Amniotic stem cell (primary cell): ENCODE measurements around the gene ZNF329.

ENCODE experiments used
- DNase-seq: peaks from one replicate; lab custom pipeline; 2025; lab: John Stamatoyannopoulos, UW

Gene ZNF329

DNA sequence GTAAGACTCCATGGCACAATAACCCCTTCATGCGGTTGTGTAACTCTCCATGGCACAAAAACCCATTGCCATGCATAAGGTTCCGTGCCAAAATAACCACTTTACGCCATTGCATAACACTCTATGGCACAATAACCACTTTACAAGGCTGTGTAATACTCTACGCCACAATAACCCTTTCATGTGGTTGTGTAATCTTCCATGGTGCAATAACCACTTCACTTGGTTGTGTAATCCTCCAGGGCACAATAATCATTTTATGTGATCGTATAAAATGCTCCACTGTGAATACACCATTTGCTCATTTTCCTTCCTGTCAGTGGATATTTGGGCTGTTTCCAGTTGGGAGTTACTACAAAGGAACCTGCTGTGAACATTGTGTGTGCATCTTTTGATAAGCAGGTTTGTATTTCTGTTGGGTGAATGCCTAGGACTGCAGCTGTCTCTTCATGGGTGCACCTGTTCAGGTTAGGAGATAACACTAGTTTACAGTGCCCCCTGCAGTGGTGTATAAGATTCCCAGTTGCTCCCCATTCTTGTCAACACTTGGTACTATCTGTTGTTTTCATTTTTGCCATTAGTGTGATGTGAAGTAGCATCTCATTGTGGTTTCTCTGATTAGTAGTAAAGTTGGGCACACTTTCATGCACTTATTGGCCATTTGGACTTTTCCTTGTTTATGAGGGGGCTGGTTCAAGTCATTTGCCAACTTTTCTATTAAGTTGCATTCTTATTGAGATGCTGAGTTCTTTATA lies 31.4 kb downstream of the ZNF329 start:
- DNase-seq = no peak

GRCh38 chr19:58117841-58118575 lies 32.6 kb downstream of the ZNF329 start:
- no peak for DNase-seq

DNA sequence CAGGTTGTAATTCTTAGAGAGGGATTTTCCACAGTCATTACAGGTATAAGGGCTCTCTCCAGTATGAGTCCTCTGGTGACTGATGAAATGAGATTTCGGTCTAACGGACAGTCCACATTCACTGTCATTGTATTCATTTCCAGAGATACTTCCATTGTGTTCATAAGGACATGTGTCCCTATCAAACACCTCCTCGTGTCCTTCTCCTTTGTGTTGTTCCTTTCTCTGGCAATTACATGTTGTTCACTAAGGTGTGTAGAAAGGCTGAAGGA lies 42.1 kb downstream of the ZNF329 start:
- no peak for DNase-seq

GRCh38 chr19:58107778-58108545 lies 42.6 kb downstream of the ZNF329 start:
- DNase-seq = no peak

DNA sequence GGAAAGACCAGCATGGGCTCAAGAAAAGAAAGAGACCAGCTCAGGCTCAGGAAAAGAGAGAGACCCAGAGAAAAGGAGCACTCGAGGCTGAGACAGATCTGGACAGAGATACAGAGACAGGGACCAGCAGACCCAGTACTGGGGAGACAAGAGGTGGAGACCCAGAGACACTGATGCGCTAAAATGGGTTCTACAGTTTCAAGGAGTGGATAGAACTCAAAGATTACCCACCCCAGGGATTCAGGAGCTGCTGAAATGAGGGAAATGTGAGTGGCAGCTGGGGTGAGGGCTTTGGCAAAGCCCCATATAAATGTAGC lies 51.9 kb downstream of the ZNF329 start:
- no peak for DNase-seq

GRCh38 chr19:58097781-58098681 lies 52.6 kb downstream of the ZNF329 start, which contains the start of gene ZSCAN18:
TSS of gene ZSCAN18 (minus strand) at chr19:58098231. CDS start at chr19:58090267, 7,964 bp downstream.
- DNase-seq = peak; percentile 83

GRCh38 chr19:58097349-58097748 lies 53.2 kb downstream of the ZNF329 start:
- DNase-seq = no peak

- DNase-seq = no peak
Observed at GRCh38 chr19:58096884-58097283, 53.7 kb downstream of the ZNF329 start.

GRCh38 chr19:58095328-58095727 lies 55.3 kb downstream of the ZNF329 start:
- no peak for DNase-seq

DNA sequence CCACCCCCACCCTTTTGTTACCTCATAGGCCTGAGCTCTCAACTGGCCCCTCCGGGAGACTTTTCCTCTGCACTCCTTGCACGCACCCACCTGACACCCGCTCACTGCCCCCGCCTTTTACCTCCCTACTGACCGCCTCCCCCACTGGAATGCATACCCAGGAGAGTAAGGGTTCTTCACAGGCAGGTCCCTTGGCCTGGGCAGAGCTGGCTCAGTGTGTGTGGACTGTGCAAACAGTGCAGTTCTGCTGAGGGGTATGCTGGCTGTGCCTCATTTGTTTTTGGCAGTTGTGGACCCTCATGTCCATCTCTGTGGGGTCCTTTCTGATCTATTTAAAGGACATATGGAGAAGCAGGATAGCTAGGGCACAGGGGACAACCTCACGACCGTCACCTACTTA lies 57.5 kb downstream of the ZNF329 start:
- no peak for DNase-seq

DNA sequence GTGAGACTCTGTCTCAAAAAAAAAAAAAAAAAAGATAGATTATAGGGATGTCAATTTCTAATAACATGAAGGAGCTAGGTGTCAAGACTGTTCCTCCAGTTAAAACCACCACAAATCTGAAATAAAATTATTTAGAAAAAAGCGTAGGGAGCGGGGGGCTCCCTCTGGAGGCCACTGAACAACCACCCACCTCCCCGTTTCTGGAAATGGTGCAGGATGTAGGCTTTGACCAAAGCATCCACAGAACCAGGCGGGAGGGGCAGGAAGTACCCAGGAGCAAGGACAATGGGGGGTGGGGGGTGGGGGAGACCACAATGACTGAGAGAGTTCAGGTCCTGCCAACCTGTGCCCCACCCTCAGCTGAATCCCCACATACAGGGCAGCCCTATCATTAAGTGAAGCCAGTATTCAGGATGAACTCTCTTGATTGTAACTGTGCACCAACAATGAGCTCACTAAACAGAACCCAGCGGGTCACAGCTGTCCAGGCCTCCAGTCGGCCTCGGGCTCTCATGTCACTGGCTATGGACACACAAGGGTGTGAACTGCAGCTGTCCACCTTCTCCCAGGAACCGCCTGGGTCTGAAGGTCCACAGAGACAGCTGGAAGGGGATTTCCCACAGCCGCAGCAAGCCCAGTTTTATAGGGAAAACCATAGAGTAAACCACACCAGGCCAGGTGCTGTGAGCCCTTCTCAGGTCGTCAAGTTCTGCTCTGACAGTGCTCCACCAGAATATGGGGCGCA lies 59.2 kb downstream of the ZNF329 start:
- no peak for DNase-seq

GRCh38 chr19:58089846-58090245 lies 60.7 kb downstream of the ZNF329 start:
- no peak for DNase-seq

GRCh38 chr19:58088521-58089052 lies 62.0 kb downstream of the ZNF329 start:
- no peak for DNase-seq

- DNase-seq = no peak
Observed at GRCh38 chr19:58086825-58087710, 63.5 kb downstream of the ZNF329 start.

DNA sequence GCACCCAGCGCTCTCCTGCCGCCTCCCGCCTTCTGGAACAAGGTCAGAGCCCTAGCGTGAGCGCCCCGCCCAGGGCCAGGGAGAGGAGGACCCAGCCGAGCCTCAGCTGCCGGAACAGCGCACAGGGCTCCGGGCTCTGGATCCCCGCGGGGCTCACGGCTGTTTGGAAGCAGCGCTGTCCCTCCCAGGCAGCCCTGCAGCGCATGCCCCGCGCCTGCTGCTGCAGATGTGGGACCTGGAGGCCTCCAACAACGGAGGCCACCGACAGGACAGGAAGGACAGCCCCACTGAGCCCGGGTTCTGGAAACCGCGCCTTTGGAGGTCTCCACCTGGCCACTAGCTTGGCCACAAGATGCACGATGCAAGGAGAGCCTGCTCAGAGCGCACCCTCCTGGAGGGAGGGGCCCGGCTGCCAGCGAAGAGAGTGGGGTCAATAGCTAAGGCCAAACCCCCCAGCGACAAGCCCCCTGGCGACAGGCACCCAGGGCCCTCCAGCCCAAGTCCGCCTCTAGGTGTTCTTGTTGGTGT lies 65.2 kb downstream of the ZNF329 start:
- no peak for DNase-seq

DNA sequence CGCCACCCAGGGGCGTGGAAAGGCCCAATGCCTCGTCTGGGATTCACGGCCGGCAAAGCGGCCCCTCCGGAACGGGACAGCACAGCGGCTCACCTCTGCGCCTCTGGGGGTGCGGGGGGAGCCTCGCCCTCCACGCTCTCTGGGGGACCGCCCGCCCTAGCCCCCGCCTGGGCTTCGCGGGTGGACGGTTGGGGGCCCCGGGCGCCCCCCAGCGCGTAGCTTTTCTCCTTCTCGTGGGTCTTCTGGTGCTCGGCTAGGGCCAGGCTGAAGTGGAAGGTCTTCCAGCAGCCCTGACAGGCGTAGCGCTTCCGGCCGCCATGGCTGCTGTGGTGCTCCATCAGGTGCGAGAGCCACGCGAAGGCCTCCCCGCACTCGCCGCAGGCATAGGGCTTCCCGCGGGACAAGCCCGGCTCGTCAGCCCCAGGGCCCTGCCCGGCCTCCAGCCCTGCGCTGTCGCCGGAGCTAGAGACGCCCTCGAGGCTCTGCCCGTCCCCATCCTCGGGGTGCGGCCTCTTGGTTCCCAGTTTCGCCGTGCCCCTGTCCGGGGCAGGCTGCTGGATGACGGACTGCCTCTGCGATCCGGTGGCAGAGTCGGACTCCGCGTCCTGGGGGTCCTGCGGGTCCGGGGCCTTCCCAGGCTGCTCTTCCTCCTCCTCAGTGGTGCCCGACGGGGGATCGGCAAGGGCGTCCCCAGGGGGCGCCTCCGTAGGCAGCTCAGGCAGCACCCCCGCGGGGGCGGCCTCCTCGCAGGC lies 65.8 kb downstream of the ZNF329 start:
- DNase-seq = no peak

DNA sequence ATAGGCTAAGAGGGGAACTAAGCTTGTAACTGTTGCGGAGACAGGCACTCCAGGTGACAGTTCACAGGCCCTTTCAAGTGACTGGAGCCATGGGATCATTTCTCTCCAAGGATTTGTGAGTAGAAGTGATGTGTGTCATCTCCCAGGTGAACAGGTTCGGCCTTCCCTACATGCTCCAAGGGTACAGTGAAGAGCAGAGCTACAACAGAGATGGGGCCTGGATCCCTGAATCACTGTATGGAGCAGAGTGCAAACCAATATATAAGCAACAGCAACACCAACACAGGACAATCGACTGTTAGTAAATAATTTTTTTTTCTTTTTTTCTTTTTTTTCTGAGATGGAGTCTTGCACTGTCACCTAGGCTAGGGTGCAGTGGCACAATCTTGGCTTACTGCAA lies 67.6 kb downstream of the ZNF329 start:
- no peak for DNase-seq

- no peak for DNase-seq
Observed at GRCh38 chr19:58079792-58080191, 70.8 kb downstream of the ZNF329 start.
